CD14-positive monocyte (primary cell): ENCODE measurements around the gene ATP13A3. TPM values are rescaled to one million over a fixed set of nuclear protein-coding genes. Genes with fewer than 3 reads are reported as not detected.

Experiments
- DNase-seq, 3 donors: peaks; one replicate each; pipeline ENCODE4 v3.0.0-alpha.2; 2011 to 2022
- H2AFZ ChIP-seq: 2 replicates; pipeline ENCODE4 v1.6.0; 2012; ENCODE audit warnings: mild to moderate bottlenecking, low read depth, low read length, inconsistent platforms; ENCODE audit not compliant: insufficient read depth, poor library complexity, severe bottlenecking
- H3K27ac ChIP-seq, 2 donors: 1 replicate in 1 of 2; 2 replicates in 1 of 2; pipeline ENCODE4 v1.5.1; 2012 to 2013; ENCODE audit warnings: low read length in 2 of 2, control low read depth in 1 of 2, inconsistent platforms in 1 of 2, low read depth in 1 of 2, mild to moderate bottlenecking in 1 of 2
- H3K27me3 ChIP-seq, 2 donors: one replicate each; pipeline versions ENCODE4 v1.6.0 to v1.6.1; 2011 to 2013; ENCODE audit warnings: low read length in 2 of 2; ENCODE audit not compliant: control insufficient read depth in 2 of 2, insufficient read depth in 2 of 2
- H3K36me3 ChIP-seq, 2 donors: replicated peaks in 1 of 2; 1 replicate in 1 of 2; 2 replicates in 1 of 2; pipeline versions ENCODE4 v1.5.1 to v1.6.1; 2012 to 2013; ENCODE audit warnings: low read length in 2 of 2, control low read depth in 1 of 2, inconsistent platforms in 1 of 2, mild to moderate bottlenecking in 1 of 2; ENCODE audit not compliant: insufficient read depth in 2 of 2, control insufficient read depth in 1 of 2
- H3K4me1 ChIP-seq, 2 donors: 1 replicate in 1 of 2; 2 replicates in 1 of 2; pipeline versions ENCODE4 v1.5.1 to v1.6.1; 2012 to 2013; ENCODE audit warnings: low read length in 2 of 2, control low read depth in 1 of 2, inconsistent platforms in 1 of 2, mild to moderate bottlenecking in 1 of 2, moderate library complexity in 1 of 2; ENCODE audit not compliant: insufficient read depth in 2 of 2, control insufficient read depth in 1 of 2
- H3K4me2 ChIP-seq: replicated peaks from 2 replicates; pipeline ENCODE3; 2012; ENCODE audit warnings: low read length, moderate library complexity, mild to moderate bottlenecking; ENCODE audit not compliant: poor library complexity, severe bottlenecking; ENCODE audit errors: extremely low read depth
- H3K4me3 ChIP-seq, 3 experiments: fragments of 200-600 bp in 1 of 3; sonication (generic) in 1 of 3; replicated peaks in 1 of 3; 1 replicate in 2 of 3; 2 replicates in 1 of 3; pipeline ENCODE4 v1.5.1; 2011 to 2013; ENCODE audit warnings: low read length in 3 of 3, mild to moderate bottlenecking in 3 of 3, control low read depth in 2 of 3, low read depth in 2 of 3, inconsistent platforms in 1 of 3, moderate library complexity in 1 of 3
- H3K79me2 ChIP-seq: 2 replicates; pipeline ENCODE4 v1.6.0; 2012; ENCODE audit warnings: mild to moderate bottlenecking, control low read depth, inconsistent platforms, low read length, moderate library complexity; ENCODE audit not compliant: insufficient read depth
- H3K9ac ChIP-seq: 2 replicates; pipeline ENCODE4 v1.6.0; 2017; ENCODE audit warnings: low read length, mild to moderate bottlenecking; ENCODE audit not compliant: insufficient read depth, poor library complexity, severe bottlenecking
- H3K9me3 ChIP-seq, 2 donors: replicated peaks in 1 of 2; 1 replicate in 1 of 2; 2 replicates in 1 of 2; pipeline versions ENCODE4 v1.5.1 to v1.6.1; 2012 to 2013; ENCODE audit warnings: low read length in 2 of 2, control low read depth in 1 of 2; ENCODE audit not compliant: control insufficient read depth in 1 of 2, insufficient read depth in 1 of 2
- H4K20me1 ChIP-seq: 2 replicates; pipeline ENCODE4 v1.6.0; 2012; ENCODE audit warnings: mild to moderate bottlenecking, low read length, control low read depth, moderate library complexity; ENCODE audit not compliant: insufficient read depth
- H3K27ac Mint-ChIP-seq, 7 donors: one replicate each; pipeline ENCODE4 v1.8.0; 2020; ENCODE audit warnings: mild to moderate bottlenecking in 7 of 7, mixed read lengths in 7 of 7, moderate library complexity in 6 of 7, inconsistent platforms in 2 of 7
- H3K27me3 Mint-ChIP-seq, 3 donors: one replicate each; pipeline ENCODE4 v1.8.0; 2021 to 2022; ENCODE audit warnings: low read depth in 3 of 3, mild to moderate bottlenecking in 3 of 3, mixed read lengths in 3 of 3, moderate library complexity in 3 of 3, inconsistent platforms in 1 of 3
- H3K36me3 Mint-ChIP-seq, 2 donors: one replicate each; pipeline ENCODE4 v1.8.0; 2020; ENCODE audit warnings: mixed read lengths in 2 of 2, inconsistent platforms in 1 of 2, mild to moderate bottlenecking in 1 of 2
- H3K4me1 Mint-ChIP-seq: one replicate; pipeline ENCODE4 v1.8.0; 2020; ENCODE audit warnings: mild to moderate bottlenecking, mixed read lengths
- H3K4me3 Mint-ChIP-seq, 2 donors: one replicate each; pipeline ENCODE4 v1.8.0; 2020; ENCODE audit warnings: mild to moderate bottlenecking in 2 of 2, mixed read lengths in 2 of 2, moderate library complexity in 1 of 2
- H3K9me3 Mint-ChIP-seq, 7 donors: one replicate each; pipeline ENCODE4 v1.8.0; 2020 to 2022; ENCODE audit warnings: mixed read lengths in 7 of 7, mild to moderate bottlenecking in 6 of 7, moderate library complexity in 6 of 7, inconsistent platforms in 2 of 7
- CTCF ChIP-seq: fragments of 200-600 bp; IDR thresholded peaks from one replicate; pipeline ENCODE4 v1.8.0; 2022; ENCODE audit warnings: antibody characterized with exemption, mild to moderate bottlenecking
- WGBS: methylation state at CpG from one replicate; pipeline ENCODE4 v1.1.5; 2013; ENCODE audit warnings: missing lambda C conversion rate; ENCODE audit not compliant: insufficient coverage; 5-methylcytosine and 5-hydroxymethylcytosine counted together
- intact Hi-C, 2 donors: fragments of 100-400 bp; cut with micrococcal nuclease; formaldehyde crosslinking; loops; one replicate each; pipeline versions ENCODE4 v1.15.0 to v1.15.1; 2023
- polyA plus RNA-seq, 3 donors: library from polyadenylated mRNA; depleted of rRNA in 1 of 3; unstranded in 2 of 3; stranded (reverse) in 1 of 3; fragments of 300-500 nt in 2 of 3; fragments of >200 nt in 1 of 3; fragmentation: Illumina TruSeq in 2 of 3; gene quantifications; 1 replicate in 2 of 3; 2 replicates in 1 of 3; pipeline ENCODE4 v1.2.3, GENCODE V29; 2012 to 2021

ATP13A3 gene
- polyA plus RNA-seq, 3 donors = 4.7 to 19.5 (median 5.2) TPM

- no peak overlapping the region for H3K27ac ChIP-seq
- no peaks in the 10 kb centered on the region for H3K36me3 ChIP-seq
- no peak for TF ChIP-seq CTCF
- Mint-ChIP-seq H3K27ac (no peak overlapping the region), H3K27me3 (peaks cover 15 to 20% (median 16%) of the 10 kb centered on the region in 3 donors), H3K4me3 (no peak overlapping the region), H3K9me3 (no peaks in the 10 kb centered on the region), H3K36me3 (no peaks in the 10 kb centered on the region), H3K4me1 (peaks cover 2% of the 10 kb centered on the region)
- no peak for DNase-seq
- no peaks in the 10 kb centered on the region for H4K20me1 ChIP-seq
- no peak overlapping the region for H3K4me2 ChIP-seq
- H3K9ac ChIP-seq = no peak overlapping the region
- intact Hi-C loops = no loop called here
- no peak overlapping the region for H2AFZ ChIP-seq
- no peaks in the 10 kb centered on the region for H3K4me1 ChIP-seq
- H3K4me3 ChIP-seq = no peak overlapping the region
- H3K79me2 ChIP-seq = no peaks in the 10 kb centered on the region
- peaks cover 0 to 1% of the 10 kb centered on the region in 2 donors for H3K27me3 ChIP-seq
- H3K9me3 ChIP-seq = no peaks in the 10 kb centered on the region
- WGBS = 93% methylated on average over 11 of the region's 12 CpGs
Observed at GRCh38 chr3:194384569-194385001, 102.2 kb downstream of the ATP13A3 start.

GRCh38 chr3:194384156-194384555 lies 102.6 kb downstream of the ATP13A3 start:
- no peaks in the 10 kb centered on the region for H3K79me2 ChIP-seq
- no peak overlapping the region for H3K4me3 Mint-ChIP-seq
- H3K27ac ChIP-seq = no peak overlapping the region
- peaks cover 14 to 15% (median 15%) of the 10 kb centered on the region in 3 donors for H3K27me3 Mint-ChIP-seq
- no peaks in the 10 kb centered on the region for H3K4me1 ChIP-seq
- DNase-seq = no peak
- no peak for TF ChIP-seq CTCF
- peaks cover 2% of the 10 kb centered on the region for H3K4me1 Mint-ChIP-seq
- no peak overlapping the region for H2AFZ ChIP-seq
- H4K20me1 ChIP-seq = no peaks in the 10 kb centered on the region
- WGBS = 87% methylated on average over 5 of the region's 6 CpGs
- H3K27ac Mint-ChIP-seq = no peak overlapping the region
- no peaks in the 10 kb centered on the region for H3K27me3 ChIP-seq
- intact Hi-C loops = no loop called here
- no peaks in the 10 kb centered on the region for H3K9me3 Mint-ChIP-seq
- no peak overlapping the region for H3K4me3 ChIP-seq
- H3K4me2 ChIP-seq = no peak overlapping the region
- no peaks in the 10 kb centered on the region for H3K36me3 ChIP-seq
- no peaks in the 10 kb centered on the region for H3K9me3 ChIP-seq
- H3K9ac ChIP-seq = no peak overlapping the region
- no peaks in the 10 kb centered on the region for H3K36me3 Mint-ChIP-seq
